ENCODE measurements around the gene AP1S2. TPM values are rescaled to one million over a fixed set of nuclear protein-coding genes. Genes with fewer than 3 reads are reported as not detected.

Gene AP1S2
- total RNA-seq, 1 experiment from 2014 or later = 28.2 TPM

DNA sequence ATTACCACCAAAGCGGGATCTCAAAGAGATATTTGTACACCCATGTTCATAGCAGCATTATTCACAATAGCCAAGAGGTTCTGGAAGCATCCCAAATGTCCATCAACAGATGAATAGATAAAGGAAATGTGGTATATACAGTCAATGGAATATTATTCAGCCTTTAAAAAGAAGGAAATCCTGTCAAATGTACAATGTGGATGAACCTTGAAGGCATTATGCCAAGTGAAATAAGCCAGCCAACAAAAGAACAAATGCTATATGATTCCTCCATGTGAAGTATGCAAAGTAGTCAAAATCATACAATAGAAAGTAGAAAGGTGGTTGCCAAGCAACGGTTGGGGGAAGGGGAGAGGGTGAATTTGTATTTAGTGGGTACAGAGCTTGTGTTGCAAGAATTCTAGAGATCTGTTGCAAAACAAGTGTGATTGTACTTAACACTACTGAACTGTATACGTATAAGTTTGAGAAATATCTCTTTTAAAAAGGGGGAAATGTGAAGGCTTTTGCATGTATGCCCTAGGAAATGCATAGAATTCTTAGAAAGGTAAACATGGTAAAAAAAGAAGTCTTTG, 69.3 kb downstream of the AP1S2 start:
- TF ChIP-seq, protein P1, sequence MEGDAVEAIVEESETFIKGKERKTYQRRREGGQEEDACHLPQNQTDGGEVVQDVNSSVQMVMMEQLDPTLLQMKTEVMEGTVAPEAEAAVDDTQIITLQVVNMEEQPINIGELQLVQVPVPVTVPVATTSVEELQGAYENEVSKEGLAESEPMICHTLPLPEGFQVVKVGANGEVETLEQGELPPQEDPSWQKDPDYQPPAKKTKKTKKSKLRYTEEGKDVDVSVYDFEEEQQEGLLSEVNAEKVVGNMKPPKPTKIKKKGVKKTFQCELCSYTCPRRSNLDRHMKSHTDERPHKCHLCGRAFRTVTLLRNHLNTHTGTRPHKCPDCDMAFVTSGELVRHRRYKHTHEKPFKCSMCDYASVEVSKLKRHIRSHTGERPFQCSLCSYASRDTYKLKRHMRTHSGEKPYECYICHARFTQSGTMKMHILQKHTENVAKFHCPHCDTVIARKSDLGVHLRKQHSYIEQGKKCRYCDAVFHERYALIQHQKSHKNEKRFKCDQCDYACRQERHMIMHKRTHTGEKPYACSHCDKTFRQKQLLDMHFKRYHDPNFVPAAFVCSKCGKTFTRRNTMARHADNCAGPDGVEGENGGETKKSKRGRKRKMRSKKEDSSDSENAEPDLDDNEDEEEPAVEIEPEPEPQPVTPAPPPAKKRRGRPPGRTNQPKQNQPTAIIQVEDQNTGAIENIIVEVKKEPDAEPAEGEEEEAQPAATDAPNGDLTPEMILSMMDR (conservative IDR thresholded peaks at IDR 0.05; ENCODE audit: low read depth, low read length) = no peak
- TF ChIP-seq EZH2phosphoT487 (IDR thresholded peaks at IDR 0.05; ENCODE audit: borderline replicate concordance, low read length) (no peak), EZH2 (IDR thresholded peaks at IDR 0.05; ENCODE audit: low read length, unreplicated experiment) (no peak)
- Histone ChIP-seq H3K4me1 (ENCODE audit: insufficient read depth, low read length) (0 out of 2 replicates have a peak, but pooled peaks cover 4% of the 10 kb centered on the region), H4K20me1 (ENCODE audit: low read length) (no peaks in the 10 kb centered on the region), H3K36me3 (ENCODE audit: low read depth, low read length) (no peaks in the 10 kb centered on the region), H3K4me2 (ENCODE audit: low read length) (no peak overlapping the region), H3K9ac (ENCODE audit: low read length) (no peak overlapping the region), H3K79me2 (ENCODE audit: low read length) (no peaks in the 10 kb centered on the region), H3F3A (ENCODE audit: low read length, unreplicated experiment) (peaks cover 4% of the 10 kb centered on the region), H3K27me3 (ENCODE audit: low read length) (no peaks in the 10 kb centered on the region), H3K4me3 (ENCODE audit: low read length) (no peak overlapping the region), H2AFZ (ENCODE audit: low read length) (no peak overlapping the region), H3K27ac (ENCODE audit: low read length) (no peak overlapping the region), H3K9me2 (replicated peaks; ENCODE audit: low read length) (no peaks in the 10 kb centered on the region), H3K9me3 (ENCODE audit: low read length) (no peaks in the 10 kb centered on the region)
- intact Hi-C loops (cut with micrococcal nuclease) = no loop called here
- ATAC-seq = no peak
- ChIA-PET POLR2A (ENCODE audit: unreplicated experiment) (no interaction called here), CTCF (no interaction called here)
- BruUV-seq (replicated peaks) = no TSS peak
- no peak for DNase-seq

DNA sequence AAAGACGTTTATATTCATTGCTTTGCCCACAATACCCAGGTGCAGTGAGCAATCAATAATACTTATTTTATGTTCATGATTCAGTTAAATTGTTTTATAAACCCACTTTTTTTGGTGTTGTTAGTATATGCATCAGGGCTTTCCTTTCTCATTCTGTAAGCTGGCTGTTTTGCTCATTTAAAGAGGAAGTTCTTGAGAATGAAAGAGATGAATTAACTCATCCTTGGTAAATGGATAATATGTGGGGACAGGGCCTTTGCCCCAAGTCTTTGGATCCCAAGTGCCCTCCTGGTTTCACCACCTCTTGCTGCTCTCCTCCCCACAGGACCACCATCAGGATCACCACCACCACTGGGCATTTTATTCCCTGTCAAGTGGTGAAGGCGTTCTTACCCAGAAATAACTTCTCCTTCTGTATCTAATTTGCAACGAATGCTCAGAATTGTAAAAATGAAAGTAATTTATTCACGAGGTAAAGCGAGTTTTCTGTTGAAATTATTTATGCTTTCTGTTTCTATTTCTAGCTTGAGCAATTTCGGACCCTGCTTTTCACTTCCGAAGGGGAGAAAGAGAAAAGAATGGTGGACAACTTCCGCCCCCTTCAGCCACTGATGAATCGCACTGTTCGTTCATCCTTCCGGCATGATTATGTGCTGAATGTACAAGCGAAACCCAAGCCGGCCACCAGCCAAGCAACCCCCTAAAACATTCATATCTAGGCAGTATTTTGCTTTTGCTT, 72.5 kb downstream of the AP1S2 start:
- Histone ChIP-seq H3K4me1 (ENCODE audit: insufficient read depth, low read length) (no peaks in the 10 kb centered on the region), H3K27me3 (ENCODE audit: low read length) (no peaks in the 10 kb centered on the region), H3K9ac (ENCODE audit: low read length) (no peak overlapping the region), H4K20me1 (ENCODE audit: low read length) (no peaks in the 10 kb centered on the region), H3K79me2 (ENCODE audit: low read length) (no peaks in the 10 kb centered on the region), H3K4me3 (ENCODE audit: low read length) (no peak overlapping the region), H3F3A (ENCODE audit: low read length, unreplicated experiment) (no peaks in the 10 kb centered on the region), H3K27ac (ENCODE audit: low read length) (no peak overlapping the region), H3K9me3 (ENCODE audit: low read length) (no peaks in the 10 kb centered on the region), H2AFZ (ENCODE audit: low read length) (no peak overlapping the region), H3K36me3 (ENCODE audit: low read depth, low read length) (no peaks in the 10 kb centered on the region), H3K9me2 (replicated peaks; ENCODE audit: low read length) (no peaks in the 10 kb centered on the region), H3K4me2 (ENCODE audit: low read length) (no peak overlapping the region)
- DNase-seq (no peak), ATAC-seq (no peak)
- intact Hi-C loops (cut with micrococcal nuclease) = no loop called here
- CTCF ChIA-PET = no interaction called here
- BruUV-seq (replicated peaks) = no TSS peak
- TF ChIP-seq, protein P1 (conservative IDR thresholded peaks at IDR 0.05; ENCODE audit: low read depth, low read length) = no peak
- TF ChIP-seq EZH2 (IDR thresholded peaks at IDR 0.05; ENCODE audit: low read length, unreplicated experiment) (no peak), EZH2phosphoT487 (IDR thresholded peaks at IDR 0.05; ENCODE audit: borderline replicate concordance, low read length) (no peak)
- POLR2A ChIA-PET (ENCODE audit: unreplicated experiment) = no interaction called here

Other genes with a start within 250 kb of the AP1S2 start
- gene CLTRN, start 190.0 kb downstream of the AP1S2 start, total RNA-seq (2014; rRNA removed) = 6.1 and 9.1 TPM in 2 replicates
- gene CA5B, start 116.5 kb downstream of the AP1S2 start, total RNA-seq (2014; rRNA removed) = 8.5 and 12.3 TPM in 2 replicates
- 6.4 and 7.6 TPM in 2 replicates for gene ZRSR2, start 64.3 kb downstream of the AP1S2 start, total RNA-seq (2014; rRNA removed)

All from PC-3 (cell line).